Tibial artery (tissue), 4 donors: ENCODE data around the gene KDM5B.
"Not testable (repeated sequence)": the region's sequence is repeated elsewhere in the genome, so short reads cannot be mapped to it uniquely, and the experiment has no call there.

Experiments used
- DNase-seq, 2 donors: peaks; one replicate each; pipeline ENCODE4 v3.0.0-alpha.2; 2019
- H3K27ac ChIP-seq, 2 donors: fragments of 200-600 bp; sonication (generic) in 1 of 2; 1 replicate in 1 of 2; 2 replicates in 1 of 2; pipeline ENCODE4 v1.5.1; 2018 to 2019; ENCODE audit warnings: mild to moderate bottlenecking in 1 of 2
- H3K27me3 ChIP-seq, 2 donors: fragments of 200-600 bp; sonication (generic) in 1 of 2; one replicate each; pipeline versions ENCODE4 v1.5.1 to v1.6.0; 2016 to 2019
- H3K36me3 ChIP-seq, 3 donors: fragments of 200-600 bp; sonication (generic) in 2 of 3; one replicate each; pipeline ENCODE4 v1.5.1; 2016 to 2019; ENCODE audit warnings: mild to moderate bottlenecking in 2 of 3
- H3K4me1 ChIP-seq, 4 donors: fragments of 200-600 bp; sonication (generic) in 2 of 4; 1 replicate in 3 of 4; 2 replicates in 1 of 4; pipeline ENCODE4 v1.5.1; 2016 to 2019
- H3K4me3 ChIP-seq, 2 donors: fragments of 200-600 bp; sonication (generic) in 1 of 2; 1 replicate in 1 of 2; 2 replicates in 1 of 2; pipeline ENCODE4 v1.5.1; 2018 to 2019; ENCODE audit warnings: mild to moderate bottlenecking in 2 of 2
- H3K9me3 ChIP-seq, 3 donors: fragments of 200-600 bp; sonication (generic) in 1 of 3; one replicate each; pipeline ENCODE4 v1.5.1; 2016 to 2019
- intact Hi-C: fragments of 100-400 bp; cut with DNase I; formaldehyde crosslinking; loops from one replicate; pipeline ENCODE4 v1.15.0; 2023; ENCODE audit warnings: low total_unique reads
- TF ChIP-seq, protein P1 (sequence below), 2 experiments: fragments of 200-600 bp in 1 of 2; fragments of 450-650 bp in 1 of 2; IDR thresholded peaks; one replicate each; pipeline ENCODE4 v1.5.1; 2017 to 2019; ENCODE audit warnings: antibody characterized with exemption in 2 of 2, mild to moderate bottlenecking in 1 of 2, moderate library complexity in 1 of 2

KDM5B gene

DNA sequence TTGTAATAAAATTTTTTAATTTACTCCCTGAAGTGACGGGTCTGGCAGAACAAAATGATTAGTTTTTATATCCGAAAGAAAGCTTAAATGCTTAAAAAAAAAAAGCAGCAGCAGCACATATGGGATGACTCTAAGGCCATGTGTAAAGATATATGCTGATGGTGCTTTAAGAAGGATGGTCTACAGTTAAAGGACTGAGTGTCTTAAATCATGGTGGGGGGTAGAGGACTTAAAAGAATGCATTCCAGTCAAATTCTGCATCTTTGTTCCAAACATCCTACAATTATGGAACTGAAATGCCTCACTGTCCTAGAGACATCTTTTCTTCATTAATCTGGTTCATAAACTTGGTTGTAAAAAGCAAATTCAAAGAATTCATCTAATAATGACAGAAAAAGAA lies 7.0 kb downstream of the KDM5B start:
- intact Hi-C loops: no loop called here
- Histone ChIP-seq H3K4me3 (no peak overlapping the region), H3K9me3 (no peaks in the 10 kb centered on the region), H3K4me1 (peaks cover 0 to 26% (median 15%) of the 10 kb centered on the region in 4 donors), H3K27me3 (no peaks in the 10 kb centered on the region), H3K27ac (no peak overlapping the region), H3K36me3 (no peaks in the 10 kb centered on the region)
- TF ChIP-seq, protein P1, sequence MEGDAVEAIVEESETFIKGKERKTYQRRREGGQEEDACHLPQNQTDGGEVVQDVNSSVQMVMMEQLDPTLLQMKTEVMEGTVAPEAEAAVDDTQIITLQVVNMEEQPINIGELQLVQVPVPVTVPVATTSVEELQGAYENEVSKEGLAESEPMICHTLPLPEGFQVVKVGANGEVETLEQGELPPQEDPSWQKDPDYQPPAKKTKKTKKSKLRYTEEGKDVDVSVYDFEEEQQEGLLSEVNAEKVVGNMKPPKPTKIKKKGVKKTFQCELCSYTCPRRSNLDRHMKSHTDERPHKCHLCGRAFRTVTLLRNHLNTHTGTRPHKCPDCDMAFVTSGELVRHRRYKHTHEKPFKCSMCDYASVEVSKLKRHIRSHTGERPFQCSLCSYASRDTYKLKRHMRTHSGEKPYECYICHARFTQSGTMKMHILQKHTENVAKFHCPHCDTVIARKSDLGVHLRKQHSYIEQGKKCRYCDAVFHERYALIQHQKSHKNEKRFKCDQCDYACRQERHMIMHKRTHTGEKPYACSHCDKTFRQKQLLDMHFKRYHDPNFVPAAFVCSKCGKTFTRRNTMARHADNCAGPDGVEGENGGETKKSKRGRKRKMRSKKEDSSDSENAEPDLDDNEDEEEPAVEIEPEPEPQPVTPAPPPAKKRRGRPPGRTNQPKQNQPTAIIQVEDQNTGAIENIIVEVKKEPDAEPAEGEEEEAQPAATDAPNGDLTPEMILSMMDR (IDR thresholded peaks at IDR 0.05): no peak
- no peak for DNase-seq

DNA sequence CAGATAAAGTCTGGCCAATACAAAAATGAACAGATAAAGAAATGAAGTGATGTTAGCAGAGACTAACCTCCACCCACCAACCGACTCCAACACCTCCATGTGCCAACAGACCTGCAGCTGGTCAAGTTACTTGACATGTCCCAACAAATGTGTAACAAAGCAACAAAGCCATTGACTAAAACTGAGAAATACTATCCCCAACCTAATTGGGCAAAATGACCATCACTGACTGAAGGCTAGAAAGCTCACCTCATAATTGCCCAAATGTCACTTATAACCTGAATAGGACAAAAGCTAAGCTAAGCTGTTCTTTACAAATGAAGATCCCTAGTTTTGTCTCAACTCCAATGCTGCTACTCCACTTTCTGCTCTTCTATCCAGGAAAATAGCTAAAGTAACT lies 7.5 kb downstream of the KDM5B start:
- TF ChIP-seq, protein P1 (IDR thresholded peaks at IDR 0.05): no peak
- intact Hi-C loops: no loop called here
- H3K27me3 ChIP-seq: no peaks in the 10 kb centered on the region
- no peaks in the 10 kb centered on the region for H3K36me3 ChIP-seq
- peaks cover 0 to 27% (median 11%) of the 10 kb centered on the region in 4 donors for H3K4me1 ChIP-seq
- H3K27ac ChIP-seq: no peak overlapping the region
- no peaks in the 10 kb centered on the region for H3K9me3 ChIP-seq
- no peak overlapping the region for H3K4me3 ChIP-seq
- no peak for DNase-seq

DNA sequence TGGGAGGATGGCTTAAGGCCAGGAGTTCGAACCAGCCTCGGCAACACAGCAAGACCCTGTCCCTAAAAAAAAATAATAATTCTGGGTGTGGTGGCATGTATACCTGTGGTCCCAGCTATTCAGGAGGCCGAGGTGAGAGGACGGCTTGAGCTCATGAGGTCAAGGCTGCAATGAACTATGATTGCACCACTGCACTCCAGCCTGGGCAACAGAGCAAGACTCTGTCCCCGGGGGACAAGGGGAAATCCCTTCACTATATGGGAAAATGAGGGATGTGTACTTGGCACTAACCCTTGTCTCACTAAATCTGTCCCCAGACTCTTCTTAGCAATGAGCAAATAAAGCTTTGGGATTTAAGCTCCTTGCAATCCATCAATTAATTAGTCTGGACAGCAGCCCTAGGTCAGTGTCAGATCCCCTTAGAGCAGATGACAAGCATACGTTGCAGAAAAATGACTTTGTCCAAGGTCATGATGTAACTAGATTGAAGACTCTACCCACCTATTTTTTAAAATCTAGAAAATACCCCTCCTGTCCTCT lies 9.4 kb downstream of the KDM5B start:
- DNase-seq: no peak
- H3K9me3 ChIP-seq: no peaks in the 10 kb centered on the region
- H3K4me3 ChIP-seq: no peak overlapping the region
- H3K27me3 ChIP-seq: no peaks in the 10 kb centered on the region
- TF ChIP-seq, protein P1 (IDR thresholded peaks at IDR 0.05): no peak
- no peaks in the 10 kb centered on the region for H3K36me3 ChIP-seq
- H3K4me1 ChIP-seq: peaks cover 0 to 22% (median 6%) of the 10 kb centered on the region in 4 donors
- H3K27ac ChIP-seq: no peak overlapping the region
- intact Hi-C loops: no loop called here

DNA sequence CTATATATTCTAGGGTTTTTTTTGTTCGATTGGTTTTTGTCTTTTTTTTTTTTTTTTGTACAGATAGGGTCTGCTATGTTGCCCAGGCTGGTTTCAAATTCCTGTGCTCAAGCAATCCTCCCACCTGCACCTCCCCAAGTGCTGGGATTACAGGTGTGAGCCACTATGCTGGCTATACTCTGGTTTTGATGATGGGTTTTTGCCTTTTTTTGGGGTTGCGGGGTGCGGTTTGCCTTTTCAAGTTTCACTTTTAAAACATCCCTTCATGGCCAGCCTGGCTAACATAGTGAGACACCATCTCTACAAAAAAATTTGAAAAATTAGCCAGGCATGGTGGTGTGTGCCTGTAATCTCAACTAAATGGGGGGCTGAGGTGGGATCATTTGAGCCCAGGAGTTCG lies 10.0 kb downstream of the KDM5B start:
- no peaks in the 10 kb centered on the region for H3K27me3 ChIP-seq
- H3K9me3 ChIP-seq: no peaks in the 10 kb centered on the region
- H3K4me3 ChIP-seq: no peak overlapping the region
- intact Hi-C loops: no loop called here
- TF ChIP-seq, protein P1 (IDR thresholded peaks at IDR 0.05): no peak
- H3K36me3 ChIP-seq: no peaks in the 10 kb centered on the region
- DNase-seq: no peak
- no peak overlapping the region for H3K27ac ChIP-seq
- peaks cover 0 to 22% (median 3%) of the 10 kb centered on the region in 4 donors for H3K4me1 ChIP-seq

DNA sequence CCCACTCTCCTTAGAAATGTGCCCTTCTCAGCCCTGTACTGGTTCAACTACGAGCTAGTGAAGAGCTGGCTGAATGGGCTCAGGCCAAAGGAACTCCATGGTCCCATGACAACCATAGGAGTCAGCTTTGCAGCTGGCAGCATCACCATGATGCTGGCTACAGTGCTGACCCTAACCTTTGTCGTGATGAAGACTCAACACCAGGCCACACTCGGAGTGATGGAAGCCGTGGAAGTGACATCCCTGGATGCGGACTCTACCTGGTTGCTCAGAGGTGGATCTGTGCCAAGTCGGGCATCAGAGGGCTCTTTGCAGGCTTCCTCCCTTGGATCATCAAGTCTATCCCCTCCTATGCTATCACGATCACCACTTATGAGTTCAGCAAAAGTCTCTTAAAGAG lies 11.6 kb downstream of the KDM5B start:
- no peak for DNase-seq
- TF ChIP-seq, protein P1 (IDR thresholded peaks at IDR 0.05): no peak
- H3K27ac ChIP-seq: no peak overlapping the region
- H3K4me3 ChIP-seq: no peak overlapping the region
- peaks cover 0 to 13% (median 0%) of the 10 kb centered on the region in 4 donors for H3K4me1 ChIP-seq
- H3K36me3 ChIP-seq: no peaks in the 10 kb centered on the region
- H3K9me3 ChIP-seq: no peaks in the 10 kb centered on the region
- intact Hi-C loops: no loop called here
- H3K27me3 ChIP-seq: no peaks in the 10 kb centered on the region

DNA sequence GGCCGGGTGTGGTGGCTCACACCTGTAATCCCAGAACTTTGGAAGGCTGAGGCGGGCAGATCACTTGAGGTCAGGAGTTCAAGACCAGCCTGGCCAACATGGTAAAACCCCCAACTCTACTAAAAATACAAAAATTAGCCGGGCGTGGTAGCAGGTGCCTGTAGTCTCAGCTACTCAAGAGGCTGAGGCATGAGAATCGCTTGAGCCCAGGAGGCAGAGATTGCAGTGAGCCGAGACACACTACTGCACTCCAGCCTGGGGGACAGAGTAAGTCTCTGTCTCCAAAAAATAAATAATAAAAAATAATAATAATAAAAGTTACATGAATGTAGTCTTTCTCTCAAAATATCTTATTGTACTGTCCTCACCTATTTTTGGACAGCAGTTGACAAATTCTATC lies 13.3 kb downstream of the KDM5B start:
- intact Hi-C loops, H3K36me3 ChIP-seq, H3K27me3 ChIP-seq, DNase-seq, H3K27ac ChIP-seq, H3K4me3 ChIP-seq, H3K9me3 ChIP-seq: not testable (repeated sequence)
- peaks cover 0 to 17% (median 0%) of the 10 kb centered on the region in 4 donors for H3K4me1 ChIP-seq
